Suppressor macrophage treated with lipopolysaccharide for 1 hour (primary cell): ENCODE results near the gene CLCNKA.

Experiments used
- DNase-seq, 3 donors: peaks; one replicate each; pipeline ENCODE4 v3.0.0-alpha.2; 2020 to 2022

CLCNKA gene

GRCh38 chr1:16065269-16065576 lies 43.4 kb downstream of the CLCNKA start:
- DNase-seq: no peak

- DNase-seq: no peak
Measured at GRCh38 chr1:16066245-16066644, 44.4 kb downstream of the CLCNKA start.

GRCh38 chr1:16067127-16067768 lies 45.4 kb downstream of the CLCNKA start:
- DNase-seq: no peak

- no peak for DNase-seq
Measured at GRCh38 chr1:16067933-16068332, 46.1 kb downstream of the CLCNKA start.

- no peak for DNase-seq
Measured at GRCh38 chr1:16068356-16069270, 46.8 kb downstream of the CLCNKA start.

GRCh38 chr1:16070640-16071355 lies 49.0 kb downstream of the CLCNKA start:
- no peak for DNase-seq

- no peak for DNase-seq
Measured at GRCh38 chr1:16071614-16072013, 49.8 kb downstream of the CLCNKA start.

- no peak for DNase-seq
Measured at GRCh38 chr1:16072095-16072494, 50.3 kb downstream of the CLCNKA start.

- DNase-seq: no peak
Measured at GRCh38 chr1:16072616-16073484, 51.0 kb downstream of the CLCNKA start.

GRCh38 chr1:16073490-16074119 lies 51.8 kb downstream of the CLCNKA start, which contains the start of gene FAM131C:
Gene FAM131C (minus strand): TSS chr1:16073651. CDS start chr1:16073442, 209 bp downstream.
- DNase-seq: peak in 2 of 3 donors; percentile 48 to 72

GRCh38 chr1:16074217-16074616 lies 52.4 kb downstream of the CLCNKA start:
- DNase-seq: no peak

GRCh38 chr1:16075337-16076030 lies 53.6 kb downstream of the CLCNKA start:
- DNase-seq: no peak

- peak; percentile 27 to 34 (median 29) for DNase-seq
Measured at GRCh38 chr1:16076031-16076864, 54.4 kb downstream of the CLCNKA start.

GRCh38 chr1:16076865-16077238 lies 55.0 kb downstream of the CLCNKA start:
- DNase-seq: no peak

GRCh38 chr1:16077406-16078245 lies 55.8 kb downstream of the CLCNKA start:
- no peak for DNase-seq

- peak; percentile 72 to 81 (median 78) for DNase-seq
Measured at GRCh38 chr1:16078925-16079656, 57.3 kb downstream of the CLCNKA start.

- no peak for DNase-seq
Measured at GRCh38 chr1:16080422-16081150, 58.8 kb downstream of the CLCNKA start.

- DNase-seq: no peak
Measured at GRCh38 chr1:16081636-16082035, 59.8 kb downstream of the CLCNKA start.
